DND-41 (cell line): Measurements from ENCODE around the gene CENPX.

Experiments used
- EZH2 ChIP-seq: IDR thresholded peaks from 3 replicates; pipeline ENCODE4 v1.6.1; 2012; ENCODE audit warnings: borderline replicate concordance, low read depth, mild to moderate bottlenecking, moderate library complexity, low read length, inconsistent platforms; ENCODE audit not compliant: severe bottlenecking
- TF ChIP-seq, protein P1 (sequence below): IDR thresholded peaks from 2 replicates; pipeline ENCODE4 v1.5.1; 2012; ENCODE audit warnings: borderline replicate concordance, low read length, moderate library complexity, mild to moderate bottlenecking; ENCODE audit not compliant: poor library complexity, severe bottlenecking; ENCODE audit errors: extremely low read depth

DNA sequence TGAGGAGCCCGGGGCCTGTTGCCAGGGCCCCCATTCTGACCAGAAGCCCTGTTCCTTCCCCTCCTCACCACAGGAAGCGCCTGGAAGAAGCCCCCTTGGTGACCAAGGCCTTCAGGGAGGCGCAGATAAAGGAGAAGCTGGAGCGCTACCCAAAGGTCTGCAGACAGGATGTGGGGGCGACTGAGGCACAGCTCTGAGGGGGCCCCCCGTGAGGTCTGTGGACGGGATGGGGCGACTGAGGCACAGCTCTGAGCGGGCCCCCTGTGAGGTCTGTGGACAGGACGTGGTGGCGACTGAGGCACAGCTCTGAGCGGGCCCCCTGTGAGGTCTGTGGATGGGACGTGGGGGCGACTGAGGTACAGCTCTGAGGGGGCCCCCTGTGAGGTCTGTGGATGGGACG, 13.3 kb downstream of the CENPX start:
- TF ChIP-seq, protein P1, sequence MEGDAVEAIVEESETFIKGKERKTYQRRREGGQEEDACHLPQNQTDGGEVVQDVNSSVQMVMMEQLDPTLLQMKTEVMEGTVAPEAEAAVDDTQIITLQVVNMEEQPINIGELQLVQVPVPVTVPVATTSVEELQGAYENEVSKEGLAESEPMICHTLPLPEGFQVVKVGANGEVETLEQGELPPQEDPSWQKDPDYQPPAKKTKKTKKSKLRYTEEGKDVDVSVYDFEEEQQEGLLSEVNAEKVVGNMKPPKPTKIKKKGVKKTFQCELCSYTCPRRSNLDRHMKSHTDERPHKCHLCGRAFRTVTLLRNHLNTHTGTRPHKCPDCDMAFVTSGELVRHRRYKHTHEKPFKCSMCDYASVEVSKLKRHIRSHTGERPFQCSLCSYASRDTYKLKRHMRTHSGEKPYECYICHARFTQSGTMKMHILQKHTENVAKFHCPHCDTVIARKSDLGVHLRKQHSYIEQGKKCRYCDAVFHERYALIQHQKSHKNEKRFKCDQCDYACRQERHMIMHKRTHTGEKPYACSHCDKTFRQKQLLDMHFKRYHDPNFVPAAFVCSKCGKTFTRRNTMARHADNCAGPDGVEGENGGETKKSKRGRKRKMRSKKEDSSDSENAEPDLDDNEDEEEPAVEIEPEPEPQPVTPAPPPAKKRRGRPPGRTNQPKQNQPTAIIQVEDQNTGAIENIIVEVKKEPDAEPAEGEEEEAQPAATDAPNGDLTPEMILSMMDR = no peak
- no peak for TF ChIP-seq EZH2
